ENCODE data around the gene FGFBP1. TPM values are rescaled to one million over a fixed set of nuclear protein-coding genes. Genes with fewer than 3 reads are reported as not detected.

The FGFBP1 gene
- total RNA-seq, 4 donors from 2014 or later: 28.7 to 178 (median 113) TPM

DNA sequence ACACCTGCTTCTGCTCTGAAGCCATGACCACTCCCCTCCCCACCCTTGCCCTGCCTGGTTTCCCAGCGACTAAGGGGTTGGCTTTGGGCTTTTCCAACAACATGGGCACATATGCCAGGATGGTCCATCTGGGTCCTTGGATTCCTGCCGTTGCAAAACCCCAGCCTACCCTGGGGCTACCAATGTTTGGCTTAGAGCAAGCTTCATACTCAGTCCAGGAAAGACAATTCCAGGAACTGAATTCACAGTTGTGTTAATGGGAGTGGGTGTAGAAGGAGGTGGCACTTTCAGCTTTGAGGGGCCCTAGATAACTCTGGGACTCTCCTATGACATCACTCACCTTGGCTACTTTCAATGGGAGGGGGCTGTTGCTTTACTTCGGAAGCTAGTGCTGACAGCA, 9.0 kb downstream of the FGFBP1 start:
- TF ChIP-seq, protein P1, sequence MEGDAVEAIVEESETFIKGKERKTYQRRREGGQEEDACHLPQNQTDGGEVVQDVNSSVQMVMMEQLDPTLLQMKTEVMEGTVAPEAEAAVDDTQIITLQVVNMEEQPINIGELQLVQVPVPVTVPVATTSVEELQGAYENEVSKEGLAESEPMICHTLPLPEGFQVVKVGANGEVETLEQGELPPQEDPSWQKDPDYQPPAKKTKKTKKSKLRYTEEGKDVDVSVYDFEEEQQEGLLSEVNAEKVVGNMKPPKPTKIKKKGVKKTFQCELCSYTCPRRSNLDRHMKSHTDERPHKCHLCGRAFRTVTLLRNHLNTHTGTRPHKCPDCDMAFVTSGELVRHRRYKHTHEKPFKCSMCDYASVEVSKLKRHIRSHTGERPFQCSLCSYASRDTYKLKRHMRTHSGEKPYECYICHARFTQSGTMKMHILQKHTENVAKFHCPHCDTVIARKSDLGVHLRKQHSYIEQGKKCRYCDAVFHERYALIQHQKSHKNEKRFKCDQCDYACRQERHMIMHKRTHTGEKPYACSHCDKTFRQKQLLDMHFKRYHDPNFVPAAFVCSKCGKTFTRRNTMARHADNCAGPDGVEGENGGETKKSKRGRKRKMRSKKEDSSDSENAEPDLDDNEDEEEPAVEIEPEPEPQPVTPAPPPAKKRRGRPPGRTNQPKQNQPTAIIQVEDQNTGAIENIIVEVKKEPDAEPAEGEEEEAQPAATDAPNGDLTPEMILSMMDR (IDR thresholded peaks at IDR 0.05): no peak
- TF ChIP-seq EP300 (IDR thresholded peaks at IDR 0.05): no peak
- TF ChIP-seq POLR2AphosphoS5 (IDR thresholded peaks at IDR 0.05): no peak
- no peak for TF ChIP-seq POLR2A (IDR thresholded peaks at IDR 0.05)
- Histone ChIP-seq H3K27me3 (peaks cover 6% of the 10 kb centered on the region), H3K4me3 (no peak overlapping the region), H3K4me1 (no peaks in the 10 kb centered on the region), H3K9me3 (no peaks in the 10 kb centered on the region), H3K36me3 (no peaks in the 10 kb centered on the region), H3K27ac (no peak overlapping the region)
- DNase-seq (ENCODE audit: low spot score in 2 of 2): no peak
- WGBS: 48% methylated on average over 3 of the region's 3 CpGs

DNA sequence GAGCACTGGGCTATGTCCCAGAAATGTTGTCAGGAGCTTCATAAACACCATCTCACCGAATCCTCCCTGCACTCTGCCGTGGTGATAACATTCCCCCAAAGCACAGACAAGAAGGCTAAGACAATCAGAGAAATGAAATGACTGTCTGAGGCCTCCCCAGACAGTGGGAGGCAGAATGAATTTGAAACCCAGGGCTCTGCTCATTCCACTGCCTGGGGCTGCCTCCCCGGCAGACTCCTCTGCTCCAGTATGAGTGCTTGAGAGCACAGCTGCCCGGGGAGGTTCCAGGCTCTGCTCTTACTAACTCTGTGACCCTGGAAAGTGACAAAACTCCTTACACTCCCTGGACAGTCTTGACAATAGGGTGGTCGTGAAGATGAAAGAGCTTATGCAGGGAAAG, 9.7 kb downstream of the FGFBP1 start:
- DNase-seq (ENCODE audit: low spot score in 2 of 2): no peak
- Histone ChIP-seq H3K27me3 (peaks cover 6% of the 10 kb centered on the region), H3K4me1 (no peaks in the 10 kb centered on the region), H3K27ac (no peak overlapping the region), H3K9me3 (no peaks in the 10 kb centered on the region), H3K4me3 (no peak overlapping the region), H3K36me3 (no peaks in the 10 kb centered on the region)
- 70% methylated on average over 5 of the region's 5 CpGs for WGBS
- TF ChIP-seq POLR2A (IDR thresholded peaks at IDR 0.05) (no peak), EP300 (IDR thresholded peaks at IDR 0.05) (no peak), POLR2AphosphoS5 (IDR thresholded peaks at IDR 0.05) (no peak)
- TF ChIP-seq, protein P1 (IDR thresholded peaks at IDR 0.05): no peak

DNA sequence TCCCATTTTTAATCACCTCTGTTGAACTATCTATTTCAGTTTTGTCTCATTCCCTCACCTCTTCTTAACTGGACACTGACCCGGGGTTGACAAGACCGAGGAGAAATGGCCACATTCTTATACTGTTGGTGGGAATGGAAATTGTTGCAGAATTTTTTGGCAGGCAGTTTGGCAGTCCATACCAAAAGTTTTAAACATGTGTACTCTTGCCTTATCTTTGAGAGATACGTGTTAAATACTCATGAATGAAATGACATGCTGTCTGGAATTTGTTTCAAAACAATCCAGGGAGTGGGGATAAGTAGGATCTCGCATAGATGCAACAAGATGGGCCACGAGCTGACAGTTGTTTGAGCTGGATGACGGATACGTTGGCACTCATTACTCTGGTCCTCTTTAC, 12.1 kb downstream of the FGFBP1 start:
- 43% methylated on average over 7 of the region's 7 CpGs for WGBS
- Histone ChIP-seq H3K36me3 (no peaks in the 10 kb centered on the region), H3K4me3 (no peak overlapping the region), H3K27me3 (peaks cover 6% of the 10 kb centered on the region), H3K4me1 (no peaks in the 10 kb centered on the region), H3K27ac (no peak overlapping the region), H3K9me3 (no peaks in the 10 kb centered on the region)
- TF ChIP-seq POLR2AphosphoS5 (IDR thresholded peaks at IDR 0.05): no peak
- no peak for TF ChIP-seq POLR2A (IDR thresholded peaks at IDR 0.05)
- no peak for TF ChIP-seq EP300 (IDR thresholded peaks at IDR 0.05)
- TF ChIP-seq, protein P1 (IDR thresholded peaks at IDR 0.05): no peak
- no peak for DNase-seq (ENCODE audit: low spot score in 2 of 2)

DNA sequence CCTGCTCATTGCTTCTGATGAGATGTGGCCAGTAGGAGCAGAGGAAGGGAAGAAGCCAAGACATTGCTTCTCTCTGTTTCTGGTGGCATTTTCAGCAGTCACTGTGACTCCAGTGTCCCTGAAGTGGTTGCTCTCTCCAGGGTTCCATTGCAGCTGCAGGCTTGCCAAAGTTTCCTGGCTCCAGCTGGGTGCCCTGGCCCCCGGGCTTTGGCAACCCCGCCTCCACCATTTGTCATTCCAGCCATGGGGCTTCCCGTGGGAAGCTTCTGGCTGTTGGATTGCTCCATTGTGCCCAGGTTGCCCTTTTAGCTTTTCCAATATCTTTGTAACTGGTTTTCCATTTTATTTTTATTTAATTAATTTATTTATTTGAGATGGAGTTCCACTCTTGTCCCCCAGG, 12.7 kb downstream of the FGFBP1 start:
- no peak for TF ChIP-seq EP300 (IDR thresholded peaks at IDR 0.05)
- no peak for TF ChIP-seq POLR2AphosphoS5 (IDR thresholded peaks at IDR 0.05)
- TF ChIP-seq, protein P1 (IDR thresholded peaks at IDR 0.05): no peak
- no peak for TF ChIP-seq POLR2A (IDR thresholded peaks at IDR 0.05)
- H3K9me3 ChIP-seq: no peaks in the 10 kb centered on the region
- whole genome bisulfite sequencing: 36% methylated on average over 3 of the region's 3 CpGs
- no peak overlapping the region for H3K27ac ChIP-seq
- H3K36me3 ChIP-seq: no peaks in the 10 kb centered on the region
- H3K27me3 ChIP-seq: peaks cover 6% of the 10 kb centered on the region
- no peak for DNase-seq (ENCODE audit: low spot score in 2 of 2)
- no peaks in the 10 kb centered on the region for H3K4me1 ChIP-seq
- H3K4me3 ChIP-seq: no peak overlapping the region

DNA sequence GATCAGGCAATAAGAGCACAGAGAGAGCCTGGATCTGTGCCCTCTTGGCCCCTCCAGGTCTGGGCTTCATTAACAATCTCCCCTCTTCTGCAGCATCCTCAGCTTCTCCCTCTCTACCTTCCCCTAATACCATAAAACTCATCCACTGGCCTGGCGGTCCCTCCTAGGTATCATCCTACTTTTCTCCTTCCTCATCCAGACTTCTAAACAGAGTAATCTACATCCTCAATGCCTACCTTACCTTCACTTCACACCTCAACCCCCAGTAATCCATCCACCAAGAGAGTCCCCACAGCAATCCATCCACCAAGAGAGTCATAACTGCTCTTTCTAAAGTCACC, 17.0 kb downstream of the FGFBP1 start:
- no peaks in the 10 kb centered on the region for H3K27me3 ChIP-seq
- H3K4me1 ChIP-seq: peaks cover 4% of the 10 kb centered on the region
- no peak for TF ChIP-seq POLR2A (IDR thresholded peaks at IDR 0.05)
- no peak for TF ChIP-seq POLR2AphosphoS5 (IDR thresholded peaks at IDR 0.05)
- TF ChIP-seq, protein P1 (IDR thresholded peaks at IDR 0.05): no peak
- no peak for TF ChIP-seq EP300 (IDR thresholded peaks at IDR 0.05)
- H3K4me3 ChIP-seq: no peak overlapping the region
- WGBS: 87% methylated on average over 1 of the region's 1 CpG
- H3K36me3 ChIP-seq: no peaks in the 10 kb centered on the region
- H3K9me3 ChIP-seq: no peaks in the 10 kb centered on the region
- no peak overlapping the region for H3K27ac ChIP-seq
- DNase-seq (ENCODE audit: low spot score in 2 of 2): no peak
